ENCODE data around the gene KRT77.

KRT77 gene

DNA sequence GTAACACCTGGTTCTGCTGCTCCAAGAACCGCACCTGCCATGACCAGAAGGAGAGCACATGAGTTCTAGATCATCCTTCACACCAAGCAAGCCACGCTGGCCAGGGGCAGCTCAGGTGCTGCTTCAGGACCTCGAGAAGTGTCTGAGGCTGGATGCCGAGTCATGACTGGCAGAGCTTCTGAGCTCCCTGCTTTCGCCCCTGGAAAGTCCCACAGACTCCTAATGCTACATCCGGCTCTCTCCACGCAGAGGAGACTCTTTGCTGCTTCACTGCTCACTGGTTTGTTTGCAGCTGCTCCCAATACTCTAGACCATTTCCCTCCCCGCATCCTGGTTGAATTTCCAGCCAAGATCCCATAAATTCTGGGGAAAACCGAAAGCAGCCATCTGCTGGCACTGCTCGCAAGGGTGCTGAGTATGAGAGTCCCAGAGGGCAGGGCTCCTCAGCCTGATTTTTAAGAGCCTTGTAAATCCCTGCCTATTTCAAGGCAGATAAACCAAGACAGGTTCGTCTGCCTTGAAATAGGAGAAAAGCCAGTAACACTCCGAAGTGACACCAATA, 52.7 kb downstream of the KRT77 start:
- DNase-seq = no peak

DNA sequence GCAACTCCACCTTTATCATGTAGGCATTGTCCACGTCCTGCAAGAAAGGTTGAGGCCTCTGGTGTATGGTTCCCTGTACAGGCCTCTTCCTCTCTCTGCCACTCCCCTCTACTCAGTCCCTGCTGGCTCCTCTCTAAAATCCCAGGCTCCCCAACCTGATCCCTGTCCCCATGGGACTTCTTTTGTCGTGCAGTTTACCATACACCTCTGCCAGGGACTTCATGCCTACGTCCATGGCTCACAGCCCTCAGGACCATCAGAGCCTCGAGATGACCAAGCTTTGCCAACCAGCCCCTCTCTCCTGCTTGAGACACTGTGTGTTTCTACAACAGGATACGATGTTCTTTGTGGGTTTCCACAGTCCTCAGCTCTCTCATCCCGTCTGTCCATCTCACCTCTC, 54.3 kb downstream of the KRT77 start:
- DNase-seq = no peak

DNA sequence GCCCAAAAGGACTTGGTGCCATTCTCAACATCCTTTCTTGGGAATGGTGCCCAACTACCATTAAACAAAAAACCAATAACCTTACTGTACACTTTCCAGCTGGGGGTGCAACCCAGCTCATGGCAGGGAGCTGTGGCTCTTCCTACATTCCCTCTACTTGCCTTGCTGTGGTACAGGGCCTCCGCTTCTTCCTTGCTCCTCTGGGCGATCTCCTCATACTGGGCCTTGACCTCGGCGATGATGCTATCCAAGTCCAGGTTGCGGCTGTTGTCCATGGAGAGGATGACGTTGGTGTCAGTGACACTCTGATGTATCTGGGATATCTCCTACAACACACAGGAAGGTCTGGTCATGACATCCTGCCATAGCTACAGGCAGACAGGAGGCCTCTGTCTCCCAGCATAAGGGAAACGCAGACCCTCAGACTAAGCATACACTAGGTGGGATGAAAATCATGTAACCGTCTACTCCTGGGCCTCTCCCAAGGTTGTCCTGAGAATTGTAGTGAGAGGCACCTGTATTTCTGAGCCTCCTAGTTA, 55.2 kb downstream of the KRT77 start:
- no peak for DNase-seq

DNA sequence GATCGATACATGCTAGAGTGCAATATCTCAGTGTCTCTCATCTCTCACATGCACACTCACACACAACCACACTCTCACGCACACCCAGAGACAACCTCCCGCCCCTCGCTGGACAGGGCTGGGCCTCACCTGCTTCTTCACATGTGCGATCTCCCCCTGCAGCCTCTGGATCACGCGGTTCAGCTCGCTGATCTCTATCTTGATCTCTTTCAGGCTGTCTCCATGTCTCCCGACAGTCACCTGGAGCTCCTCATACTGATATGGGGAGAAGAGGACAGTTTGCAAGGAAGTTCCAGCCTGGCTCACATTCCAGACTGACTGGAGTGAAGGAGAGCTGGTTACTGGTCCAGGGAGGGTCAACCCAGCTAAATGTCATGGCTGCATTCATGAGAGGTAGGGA, 55.7 kb downstream of the KRT77 start:
- no peak for DNase-seq

DNA sequence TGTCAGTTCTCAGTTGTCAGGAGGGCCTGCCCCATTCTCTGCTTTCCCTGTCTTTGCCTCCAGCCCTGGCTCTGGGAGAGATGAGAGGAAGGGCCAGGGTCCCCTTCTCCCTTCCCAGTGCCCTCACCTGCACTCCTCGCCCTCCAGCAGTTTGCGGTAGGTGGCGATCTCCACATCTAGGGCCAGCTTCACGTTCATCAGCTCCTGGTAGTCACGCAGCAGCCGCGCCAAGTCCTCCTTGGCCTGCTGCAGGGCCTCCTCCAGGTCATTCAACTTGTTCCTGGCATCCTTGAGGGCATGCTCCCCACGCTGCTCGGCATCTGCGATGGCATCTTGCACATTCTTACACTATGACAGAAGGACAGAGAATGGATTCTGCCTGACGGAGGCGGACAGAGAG, 56.7 kb downstream of the KRT77 start:
- DNase-seq = no peak

DNA sequence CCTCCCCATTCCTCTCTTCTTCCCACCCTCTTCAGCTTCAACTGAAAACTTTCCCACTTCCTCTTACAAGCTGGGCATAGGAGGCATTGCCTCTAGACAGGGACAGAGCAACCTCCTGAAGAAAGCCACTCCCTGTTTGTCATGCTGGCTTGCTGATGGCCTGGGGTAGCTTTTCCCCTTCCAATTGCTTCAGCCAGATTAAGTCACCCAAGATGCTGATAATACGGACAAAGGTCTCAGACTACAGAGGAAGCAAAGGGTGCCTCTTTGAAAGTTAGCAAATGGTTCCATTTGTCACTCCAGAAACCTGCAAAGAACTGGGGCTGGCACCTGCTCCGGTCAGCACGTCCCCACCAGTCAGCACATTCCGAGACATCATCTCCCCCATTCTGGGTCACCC, 57.3 kb downstream of the KRT77 start:
- DNase-seq = no peak

DNA sequence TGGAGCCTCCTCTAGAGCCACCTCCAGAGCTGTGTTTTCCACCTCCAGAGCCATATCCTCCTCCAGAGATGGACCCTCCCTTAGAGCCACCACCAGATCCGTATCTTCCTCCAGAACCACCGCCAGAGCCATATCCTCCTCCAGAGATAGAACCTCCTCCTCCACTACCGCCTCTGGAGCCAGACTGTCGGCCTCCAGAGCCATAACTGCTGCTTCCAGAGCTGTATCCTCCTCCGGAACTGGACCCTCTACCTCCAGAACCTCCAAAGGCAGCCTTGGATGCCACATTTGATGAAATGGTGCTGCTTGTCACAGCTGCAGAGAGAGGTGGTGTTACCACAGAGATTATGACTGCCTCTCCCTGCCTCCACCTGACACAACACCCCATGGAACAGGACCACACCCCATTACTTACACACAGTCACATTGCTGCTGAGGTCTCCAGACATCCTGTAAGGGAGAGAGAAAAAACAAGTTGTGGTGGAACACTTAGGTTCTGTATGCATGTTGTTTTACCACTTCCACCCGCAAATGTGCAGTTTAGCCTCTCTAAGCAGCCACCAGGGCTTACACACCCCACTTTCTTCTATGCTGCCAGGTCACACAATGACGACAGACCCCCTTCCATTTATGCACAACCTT, 58.1 kb downstream of the KRT77 start:
- DNase-seq = no peak

DNA sequence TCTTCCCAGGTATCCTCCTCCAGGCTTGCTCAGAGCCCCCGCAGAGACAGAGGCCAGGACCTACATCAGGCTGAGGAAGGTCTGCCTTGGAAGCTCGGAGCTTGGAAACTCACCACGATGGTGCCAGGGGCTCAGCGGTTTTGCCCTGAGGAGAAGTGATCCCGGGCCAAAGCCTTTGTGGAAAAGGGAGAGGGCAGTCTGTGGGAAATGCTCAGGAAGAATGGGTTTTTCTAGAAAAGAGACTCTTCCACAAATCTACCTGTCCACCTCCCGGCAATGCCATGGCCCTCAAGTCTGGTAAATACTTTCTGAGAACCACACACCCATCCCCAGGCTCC, 59.3 kb downstream of the KRT77 start:
- no peak for DNase-seq

DNA sequence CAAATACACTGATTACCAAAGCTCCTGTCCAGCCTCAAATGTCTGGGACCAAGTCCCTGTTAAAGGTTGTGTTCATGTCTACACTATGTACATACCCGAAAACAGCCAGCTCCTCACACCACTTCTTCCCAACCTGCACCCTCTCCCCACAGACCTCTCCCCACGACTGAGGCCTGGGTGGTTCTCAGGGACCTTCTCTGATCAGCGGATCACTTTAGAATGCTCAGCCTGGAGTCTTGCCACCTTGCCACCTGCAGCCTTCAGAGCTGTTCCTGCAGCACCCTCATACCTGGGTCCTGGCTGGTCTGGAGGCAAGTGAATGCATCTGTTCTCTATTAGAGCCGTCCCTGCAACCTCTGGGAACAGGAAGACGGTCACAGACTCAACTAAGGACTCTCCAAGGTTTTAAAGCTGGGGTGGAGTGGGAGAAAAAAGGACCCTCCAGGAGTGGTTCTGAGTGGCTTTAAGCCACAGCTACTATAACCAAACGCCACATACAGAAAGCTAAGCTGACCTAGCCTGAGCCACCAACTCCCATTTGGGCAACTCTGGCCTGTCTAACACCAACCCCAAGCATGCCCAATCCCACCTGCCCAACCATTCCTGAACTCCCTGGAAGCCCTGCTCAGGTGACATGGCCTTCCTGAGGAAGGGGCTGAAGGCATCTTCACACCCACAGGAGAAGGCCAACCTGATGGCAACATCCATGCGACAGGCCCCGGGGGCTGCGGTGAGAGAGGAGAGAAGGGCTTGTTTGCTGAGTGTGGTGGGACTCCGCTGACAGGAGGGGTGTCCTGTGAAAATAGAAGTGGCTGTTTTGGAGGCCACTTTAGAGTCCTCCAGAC, 59.9 kb downstream of the KRT77 start:
- no peak for DNase-seq

DNA sequence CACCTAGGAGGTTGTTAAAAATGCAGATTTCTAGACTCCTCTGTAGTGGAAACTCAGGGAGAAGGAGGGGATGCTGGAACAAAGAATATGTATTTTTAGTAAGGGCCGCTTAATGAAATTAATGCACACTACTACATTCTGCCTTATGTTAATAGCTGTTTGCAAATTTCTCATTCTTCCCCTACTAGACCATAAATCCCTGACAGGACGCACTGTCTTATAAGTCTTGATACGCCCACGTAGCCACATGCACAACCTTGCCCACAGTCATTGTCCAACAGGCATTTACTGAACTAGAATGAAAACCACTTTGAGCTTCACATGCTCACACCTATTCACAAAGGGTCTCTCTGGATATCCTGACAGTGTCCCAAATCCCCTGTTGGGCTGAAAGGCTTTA, 61.9 kb downstream of the KRT77 start:
- DNase-seq = no peak

Data from NCI-H510A (cell line).